T-helper 17 cell (primary cell): Measurements from ENCODE around the gene CRACR2B. TPM values are rescaled to one million over a fixed set of nuclear protein-coding genes. Genes with fewer than 3 reads are reported as not detected.
A peak's percentile ranks its signal among the peaks of the same experiment; 100 is the strongest.

Experiments used
- ATAC-seq: fragments of 150-1000 bp; cut with Tn5 transposase; 2 replicates; pipeline ENCODE4 v1.10.0; 2021; ENCODE audit warnings: mild to moderate bottlenecking, moderate library complexity
- DNase-seq, 3 donors: peaks; one replicate each; pipeline versions ENCODE4 v3.0.0 to v3.0.0-alpha.2; 2020 to 2021
- H3K9me3 ChIP-seq: one replicate; pipeline ENCODE4 v1.7.0; 2013; ENCODE audit warnings: low read length, mild to moderate bottlenecking; ENCODE audit not compliant: control insufficient read depth, poor library complexity, severe bottlenecking
- H3K27ac Mint-ChIP-seq: one replicate; pipeline ENCODE4 v1.8.0; 2022; ENCODE audit warnings: mild to moderate bottlenecking, moderate library complexity, mixed read lengths
- H3K27me3 Mint-ChIP-seq: one replicate; pipeline ENCODE4 v1.8.0; 2022; ENCODE audit warnings: mixed read lengths
- H3K36me3 Mint-ChIP-seq: one replicate; pipeline ENCODE4 v1.8.0; 2022; ENCODE audit warnings: low read depth, mixed read lengths
- H3K4me1 Mint-ChIP-seq: one replicate; pipeline ENCODE4 v1.8.0; 2022; ENCODE audit warnings: mild to moderate bottlenecking, mixed read lengths
- H3K4me3 Mint-ChIP-seq: one replicate; pipeline ENCODE4 v1.8.0; 2022; ENCODE audit warnings: mild to moderate bottlenecking, moderate library complexity, mixed read lengths
- total RNA-seq, 4 donors: library from RNA in 2 of 4; stranded (reverse) in 2 of 4; gene quantifications; one replicate each; pipeline ENCODE4 v1.2.3 and lab custom pipeline; 2022 to 2026

Gene CRACR2B
- total RNA-seq, 2 donors from 2014 or later: 0.47 to 1.0 TPM

- ATAC-seq: peak; percentile 79
- DNase-seq: peak; percentile 55 to 69 (median 57)
- H3K27ac Mint-ChIP-seq: no peak overlapping the region
- no peaks in the 10 kb centered on the region for H3K27me3 Mint-ChIP-seq
- H3K4me3 Mint-ChIP-seq: peak overlapping the region; percentile 84
- H3K9me3 ChIP-seq: no peaks in the 10 kb centered on the region
- H3K4me1 Mint-ChIP-seq: peaks cover 10% of the 10 kb centered on the region
- H3K36me3 Mint-ChIP-seq: no peaks in the 10 kb centered on the region
Measured at GRCh38 chr11:848380-848931, 20.7 kb downstream of the CRACR2B start.

- Mint-ChIP-seq H3K36me3 (no peaks in the 10 kb centered on the region), H3K4me1 (peaks cover 5% of the 10 kb centered on the region), H3K27ac (no peak overlapping the region), H3K4me3 (peak overlapping the region; percentile 84), H3K27me3 (no peaks in the 10 kb centered on the region)
- DNase-seq (peak in 2 of 3 donors; percentile 46 to 49), ATAC-seq (peak; percentile 48)
- no peaks in the 10 kb centered on the region for H3K9me3 ChIP-seq
Measured at GRCh38 chr11:849104-849824, 21.5 kb downstream of the CRACR2B start.

- no peak overlapping the region for H3K27ac Mint-ChIP-seq
- H3K4me3 Mint-ChIP-seq: peak overlapping the region; percentile 66
- no peak for ATAC-seq
- no peaks in the 10 kb centered on the region for H3K27me3 Mint-ChIP-seq
- H3K9me3 ChIP-seq: no peaks in the 10 kb centered on the region
- no peak for DNase-seq
- H3K36me3 Mint-ChIP-seq: no peaks in the 10 kb centered on the region
- H3K4me1 Mint-ChIP-seq: peaks cover 5% of the 10 kb centered on the region
Measured at GRCh38 chr11:849951-850774, 22.4 kb downstream of the CRACR2B start.

- H3K4me1 Mint-ChIP-seq: peaks cover 5% of the 10 kb centered on the region
- H3K27me3 Mint-ChIP-seq: no peaks in the 10 kb centered on the region
- no peaks in the 10 kb centered on the region for H3K36me3 Mint-ChIP-seq
- no peaks in the 10 kb centered on the region for H3K9me3 ChIP-seq
- ATAC-seq (no peak), DNase-seq (no peak)
- peak overlapping the region; percentile 66 for H3K4me3 Mint-ChIP-seq
- H3K27ac Mint-ChIP-seq: no peak overlapping the region
Measured at GRCh38 chr11:850775-851763, 23.4 kb downstream of the CRACR2B start.

GRCh38 chr11:852762-853161 is 25.0 kb downstream of the CRACR2B start:
- no peak for ATAC-seq
- Mint-ChIP-seq H3K4me3 (no peak overlapping the region), H3K4me1 (peaks cover 5% of the 10 kb centered on the region), H3K36me3 (no peaks in the 10 kb centered on the region), H3K27ac (no peak overlapping the region), H3K27me3 (no peaks in the 10 kb centered on the region)
- DNase-seq: no peak
- no peaks in the 10 kb centered on the region for H3K9me3 ChIP-seq

- H3K9me3 ChIP-seq: no peaks in the 10 kb centered on the region
- H3K27ac Mint-ChIP-seq: no peak overlapping the region
- no peak for DNase-seq
- H3K36me3 Mint-ChIP-seq: no peaks in the 10 kb centered on the region
- peaks cover 2% of the 10 kb centered on the region for H3K4me1 Mint-ChIP-seq
- H3K27me3 Mint-ChIP-seq: no peaks in the 10 kb centered on the region
- H3K4me3 Mint-ChIP-seq: no peak overlapping the region
- ATAC-seq: no peak
Measured at GRCh38 chr11:853682-854448, 26.1 kb downstream of the CRACR2B start.

GRCh38 chr11:854601-855329 is 27.0 kb downstream of the CRACR2B start:
- no peak for DNase-seq

GRCh38 chr11:855330-855674 is 27.6 kb downstream of the CRACR2B start:
- Mint-ChIP-seq H3K4me1 (no peaks in the 10 kb centered on the region), H3K36me3 (no peaks in the 10 kb centered on the region), H3K4me3 (no peak overlapping the region), H3K27ac (no peak overlapping the region), H3K27me3 (no peaks in the 10 kb centered on the region)
- DNase-seq (no peak), ATAC-seq (no peak)
- H3K9me3 ChIP-seq: no peaks in the 10 kb centered on the region

More at GRCh38 chr11:854601-855329, 27.0 kb downstream of the CRACR2B start:
- Mint-ChIP-seq H3K4me3 (no peak overlapping the region), H3K27ac (no peak overlapping the region), H3K4me1 (no peaks in the 10 kb centered on the region), H3K27me3 (no peaks in the 10 kb centered on the region), H3K36me3 (no peaks in the 10 kb centered on the region)
- H3K9me3 ChIP-seq: no peaks in the 10 kb centered on the region
- no peak for ATAC-seq

GRCh38 chr11:855796-856195 is 28.1 kb downstream of the CRACR2B start:
- no peaks in the 10 kb centered on the region for H3K27me3 Mint-ChIP-seq
- H3K9me3 ChIP-seq: no peaks in the 10 kb centered on the region
- DNase-seq (no peak), ATAC-seq (no peak)
- no peak overlapping the region for H3K4me3 Mint-ChIP-seq
- no peaks in the 10 kb centered on the region for H3K4me1 Mint-ChIP-seq
- H3K36me3 Mint-ChIP-seq: no peaks in the 10 kb centered on the region
- no peak overlapping the region for H3K27ac Mint-ChIP-seq

- H3K4me3 Mint-ChIP-seq: no peak overlapping the region
- no peak for DNase-seq
- no peak overlapping the region for H3K27ac Mint-ChIP-seq
- H3K9me3 ChIP-seq: no peaks in the 10 kb centered on the region
- ATAC-seq: no peak
- no peaks in the 10 kb centered on the region for H3K4me1 Mint-ChIP-seq
- H3K36me3 Mint-ChIP-seq: no peaks in the 10 kb centered on the region
- no peaks in the 10 kb centered on the region for H3K27me3 Mint-ChIP-seq
Measured at GRCh38 chr11:856397-856796, 28.7 kb downstream of the CRACR2B start.

GRCh38 chr11:858053-858761 is 30.5 kb downstream of the CRACR2B start:
- Mint-ChIP-seq H3K4me3 (no peak overlapping the region), H3K36me3 (no peaks in the 10 kb centered on the region), H3K27me3 (no peaks in the 10 kb centered on the region), H3K4me1 (no peaks in the 10 kb centered on the region), H3K27ac (no peak overlapping the region)
- DNase-seq (no peak), ATAC-seq (no peak)
- no peaks in the 10 kb centered on the region for H3K9me3 ChIP-seq
